Tibial artery (tissue), 4 donors: ENCODE results near the gene HDLBP.

Experiments used
- DNase-seq, 2 donors: peaks; one replicate each; pipeline ENCODE4 v3.0.0-alpha.2; 2019
- H3K27ac ChIP-seq, 2 donors: fragments of 200-600 bp; sonication (generic) in 1 of 2; 1 replicate in 1 of 2; 2 replicates in 1 of 2; pipeline ENCODE4 v1.5.1; 2018 to 2019; ENCODE audit warnings: mild to moderate bottlenecking in 1 of 2
- H3K27me3 ChIP-seq, 2 donors: fragments of 200-600 bp; sonication (generic) in 1 of 2; one replicate each; pipeline versions ENCODE4 v1.5.1 to v1.6.0; 2016 to 2019
- H3K36me3 ChIP-seq, 3 donors: fragments of 200-600 bp; sonication (generic) in 2 of 3; one replicate each; pipeline ENCODE4 v1.5.1; 2016 to 2019; ENCODE audit warnings: mild to moderate bottlenecking in 2 of 3
- H3K4me1 ChIP-seq, 4 donors: fragments of 200-600 bp; sonication (generic) in 2 of 4; 1 replicate in 3 of 4; 2 replicates in 1 of 4; pipeline ENCODE4 v1.5.1; 2016 to 2019
- H3K4me3 ChIP-seq, 2 donors: fragments of 200-600 bp; sonication (generic) in 1 of 2; 1 replicate in 1 of 2; 2 replicates in 1 of 2; pipeline ENCODE4 v1.5.1; 2018 to 2019; ENCODE audit warnings: mild to moderate bottlenecking in 2 of 2
- H3K9me3 ChIP-seq, 3 donors: fragments of 200-600 bp; sonication (generic) in 1 of 3; one replicate each; pipeline ENCODE4 v1.5.1; 2016 to 2019
- intact Hi-C: fragments of 100-400 bp; cut with DNase I; formaldehyde crosslinking; loops from one replicate; pipeline ENCODE4 v1.15.0; 2023; ENCODE audit warnings: low total_unique reads
- TF ChIP-seq, protein P1 (sequence below), 2 experiments: fragments of 200-600 bp in 1 of 2; fragments of 450-650 bp in 1 of 2; IDR thresholded peaks; one replicate each; pipeline ENCODE4 v1.5.1; 2017 to 2019; ENCODE audit warnings: antibody characterized with exemption in 2 of 2, mild to moderate bottlenecking in 1 of 2, moderate library complexity in 1 of 2

HDLBP gene

GRCh38 chr2:241180495-241180894, 135.0 kb downstream of the HDLBP start:
- Histone ChIP-seq H3K9me3 (no peaks in the 10 kb centered on the region), H3K27me3 (no peaks in the 10 kb centered on the region), H3K4me3 (no peak overlapping the region), H3K36me3 (peaks cover 42 to 87% (median 48%) of the 10 kb centered on the region in 3 donors), H3K27ac (no peak overlapping the region), H3K4me1 (no peaks in the 10 kb centered on the region)
- intact Hi-C loops, result no loop called here
- no peak for DNase-seq
- TF ChIP-seq, protein P1, sequence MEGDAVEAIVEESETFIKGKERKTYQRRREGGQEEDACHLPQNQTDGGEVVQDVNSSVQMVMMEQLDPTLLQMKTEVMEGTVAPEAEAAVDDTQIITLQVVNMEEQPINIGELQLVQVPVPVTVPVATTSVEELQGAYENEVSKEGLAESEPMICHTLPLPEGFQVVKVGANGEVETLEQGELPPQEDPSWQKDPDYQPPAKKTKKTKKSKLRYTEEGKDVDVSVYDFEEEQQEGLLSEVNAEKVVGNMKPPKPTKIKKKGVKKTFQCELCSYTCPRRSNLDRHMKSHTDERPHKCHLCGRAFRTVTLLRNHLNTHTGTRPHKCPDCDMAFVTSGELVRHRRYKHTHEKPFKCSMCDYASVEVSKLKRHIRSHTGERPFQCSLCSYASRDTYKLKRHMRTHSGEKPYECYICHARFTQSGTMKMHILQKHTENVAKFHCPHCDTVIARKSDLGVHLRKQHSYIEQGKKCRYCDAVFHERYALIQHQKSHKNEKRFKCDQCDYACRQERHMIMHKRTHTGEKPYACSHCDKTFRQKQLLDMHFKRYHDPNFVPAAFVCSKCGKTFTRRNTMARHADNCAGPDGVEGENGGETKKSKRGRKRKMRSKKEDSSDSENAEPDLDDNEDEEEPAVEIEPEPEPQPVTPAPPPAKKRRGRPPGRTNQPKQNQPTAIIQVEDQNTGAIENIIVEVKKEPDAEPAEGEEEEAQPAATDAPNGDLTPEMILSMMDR (IDR thresholded peaks at IDR 0.05), result no peak

DNA sequence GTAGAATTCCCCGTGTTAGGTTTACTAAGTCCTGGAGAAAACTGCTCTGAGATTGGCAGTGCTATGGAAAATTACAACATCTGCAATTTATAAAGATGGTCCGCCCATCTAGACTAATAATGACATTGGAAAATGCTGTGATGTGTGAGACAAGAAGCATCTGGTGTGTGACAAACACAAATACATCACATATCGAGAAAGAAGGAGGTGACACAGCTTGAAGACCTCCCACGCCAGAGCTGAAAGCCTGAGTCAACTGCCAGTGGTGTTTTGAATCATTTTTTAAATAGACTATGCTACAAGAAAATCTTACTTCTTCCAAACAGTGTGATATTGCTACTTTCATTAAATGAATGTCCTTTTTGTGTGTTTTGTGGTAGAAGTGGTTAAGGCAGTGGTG, 135.6 kb downstream of the HDLBP start:
- H3K9me3 ChIP-seq, result no peaks in the 10 kb centered on the region
- no peak for DNase-seq
- intact Hi-C loops, result no loop called here
- no peak overlapping the region for H3K4me3 ChIP-seq
- TF ChIP-seq, protein P1 (IDR thresholded peaks at IDR 0.05), result no peak
- H3K27me3 ChIP-seq, result no peaks in the 10 kb centered on the region
- H3K27ac ChIP-seq, result no peak overlapping the region
- H3K36me3 ChIP-seq, result peaks cover 46 to 93% (median 54%) of the 10 kb centered on the region in 3 donors
- no peaks in the 10 kb centered on the region for H3K4me1 ChIP-seq

GRCh38 chr2:241178961-241179360, 136.5 kb downstream of the HDLBP start:
- TF ChIP-seq, protein P1 (IDR thresholded peaks at IDR 0.05), result no peak
- H3K4me3 ChIP-seq, result no peak overlapping the region
- H3K4me1 ChIP-seq, result no peaks in the 10 kb centered on the region
- H3K9me3 ChIP-seq, result no peaks in the 10 kb centered on the region
- intact Hi-C loops, result no loop called here
- peaks cover 50 to 97% (median 55%) of the 10 kb centered on the region in 3 donors for H3K36me3 ChIP-seq
- DNase-seq, result no peak
- no peak overlapping the region for H3K27ac ChIP-seq
- H3K27me3 ChIP-seq, result no peaks in the 10 kb centered on the region

GRCh38 chr2:241177526-241178334, 137.7 kb downstream of the HDLBP start:
- intact Hi-C loops, result no loop called here
- Histone ChIP-seq H3K27me3 (no peaks in the 10 kb centered on the region), H3K4me1 (no peaks in the 10 kb centered on the region), H3K4me3 (no peak overlapping the region), H3K9me3 (no peaks in the 10 kb centered on the region), H3K36me3 (peaks cover 42 to 88% (median 49%) of the 10 kb centered on the region in 3 donors), H3K27ac (no peak overlapping the region)
- TF ChIP-seq, protein P1 (IDR thresholded peaks at IDR 0.05), result no peak
- DNase-seq, result no peak
